GM19328 (cell line): Measurements from ENCODE around the gene WFS1.

Experiments
- ATAC-seq: cut with Tn5 transposase; IDR thresholded peaks from one replicate; pipeline ENCODE4 v1.9.1; 2021; ENCODE audit warnings: mild to moderate bottlenecking, moderate library complexity; ENCODE audit not compliant: unreplicated experiment

WFS1 gene

GRCh38 chr4:6233929-6234328, 35.7 kb upstream of the WFS1 start:
- ATAC-seq = no peak

- ATAC-seq = no peak
Observed at GRCh38 chr4:6235012-6235411, 34.6 kb upstream of the WFS1 start.

- no peak for ATAC-seq
Observed at GRCh38 chr4:6235901-6236640, 33.6 kb upstream of the WFS1 start.

GRCh38 chr4:6236816-6237390, 32.7 kb upstream of the WFS1 start:
- no peak for ATAC-seq

GRCh38 chr4:6239486-6239885, 30.2 kb upstream of the WFS1 start:
- ATAC-seq = no peak

- no peak for ATAC-seq
Observed at GRCh38 chr4:6239968-6240367, 29.7 kb upstream of the WFS1 start.

- no peak for ATAC-seq
Observed at GRCh38 chr4:6241062-6241845, 28.4 kb upstream of the WFS1 start.

- no peak for ATAC-seq
Observed at GRCh38 chr4:6242271-6243029, 27.2 kb upstream of the WFS1 start.

GRCh38 chr4:6245246-6246169, 24.1 kb upstream of the WFS1 start:
- no peak for ATAC-seq

- no peak for ATAC-seq
Observed at GRCh38 chr4:6246170-6246634, 23.4 kb upstream of the WFS1 start.

GRCh38 chr4:6248394-6248793, 21.3 kb upstream of the WFS1 start:
- no peak for ATAC-seq

GRCh38 chr4:6250235-6250983, 19.2 kb upstream of the WFS1 start:
- ATAC-seq = no peak

- ATAC-seq = no peak
Observed at GRCh38 chr4:6250984-6251295, 18.7 kb upstream of the WFS1 start.

GRCh38 chr4:6251365-6251764, 18.3 kb upstream of the WFS1 start:
- no peak for ATAC-seq

- ATAC-seq = no peak
Observed at GRCh38 chr4:6252051-6252450, 17.6 kb upstream of the WFS1 start.

- ATAC-seq = no peak
Observed at GRCh38 chr4:6253111-6253510, 16.5 kb upstream of the WFS1 start.

- ATAC-seq = no peak
Observed at GRCh38 chr4:6253961-6254360, 15.7 kb upstream of the WFS1 start.

GRCh38 chr4:6256141-6256540, 13.5 kb upstream of the WFS1 start:
- no peak for ATAC-seq

- no peak for ATAC-seq
Observed at GRCh38 chr4:6257247-6258025, 12.2 kb upstream of the WFS1 start.
